Transverse colon (tissue), 4 donors: ENCODE measurements around the gene PKD1. TPM values are rescaled to one million over a fixed set of nuclear protein-coding genes. Genes with fewer than 3 reads are reported as not detected.
"Not testable (repeated sequence)": the region's sequence is repeated elsewhere in the genome, so short reads cannot be mapped to it uniquely, and the experiment has no call there.

ENCODE experiments used
- DNase-seq: peaks from one replicate; pipeline ENCODE4 v3.0.0-alpha.2; 2019
- H3K27ac ChIP-seq, 4 donors: fragments of 200-600 bp; sonication (generic); 2 replicates each; pipeline ENCODE4 v1.5.1; 2016 to 2018; ENCODE audit warnings: inconsistent platforms in 4 of 4
- H3K27me3 ChIP-seq: fragments of 200-600 bp; sonication (generic); 2 replicates; pipeline ENCODE4 v1.5.1; 2017; ENCODE audit warnings: inconsistent platforms
- H3K36me3 ChIP-seq, 4 donors: fragments of 200-600 bp; sonication (generic); 2 replicates each; pipeline ENCODE4 v1.5.1; 2017 to 2019; ENCODE audit warnings: inconsistent platforms in 4 of 4
- H3K4me1 ChIP-seq, 4 donors: fragments of 200-600 bp; sonication (generic); 2 replicates each; pipeline ENCODE4 v1.5.1; 2017 to 2020; ENCODE audit warnings: inconsistent platforms in 4 of 4
- H3K4me3 ChIP-seq, 4 donors: fragments of 200-600 bp; sonication (generic); 1 replicate in 1 of 4; 2 replicates in 3 of 4; pipeline versions ENCODE4 v1.5.1 to v1.6.1; 2017 to 2019; ENCODE audit warnings: inconsistent platforms in 4 of 4
- H3K9me3 ChIP-seq, 2 donors: fragments of 200-600 bp; sonication (generic); 2 replicates each; pipeline ENCODE4 v1.5.1; 2017 to 2019; ENCODE audit warnings: inconsistent platforms in 2 of 2
- EP300 ChIP-seq: sonication (generic); formaldehyde crosslinking; IDR thresholded peaks from one replicate; pipeline ENCODE4 v1.6.1; 2017; ENCODE audit warnings: antibody characterized with exemption, low read depth
- POLR2A ChIP-seq: fragments of 450-650 bp; IDR thresholded peaks from one replicate; pipeline ENCODE4 v1.6.1; 2016; ENCODE audit warnings: antibody characterized with exemption, mild to moderate bottlenecking, moderate library complexity
- POLR2AphosphoS5 ChIP-seq, 3 donors: sonication (generic); formaldehyde crosslinking; IDR thresholded peaks; one replicate each; pipeline ENCODE4 v1.6.1; 2016; ENCODE audit warnings: antibody characterized with exemption in 3 of 3
- WGBS, 2 donors: methylation state at CpG; one replicate each; pipeline ENCODE4 v1.1.5; 2018; ENCODE audit warnings: low coverage in 1 of 2; 5-methylcytosine and 5-hydroxymethylcytosine counted together
- in situ Hi-C, 4 donors: fragments of 200-750 bp; cut with MboI; loops; one replicate each; pipeline versions ENCODE4 v1.15.0 to v1.15.1; 2017; ENCODE audit warnings: low sequenced_read_pairs in 3 of 4, low pct_ligation_motif_present in 1 of 4, low pct_unique_long_range_greater_than_20kb in 1 of 4
- intact Hi-C: fragments of 100-400 bp; cut with DNase I; formaldehyde crosslinking; loops from one replicate; pipeline ENCODE4 v1.15.1; 2023; ENCODE audit warnings: low total_unique reads
- total RNA-seq, 4 donors: library from RNA; depleted of rRNA; stranded (reverse); fragments of >200 nt; gene quantifications; one replicate each; pipeline ENCODE4 v1.1.0, GENCODE V29; 2016
- TF ChIP-seq, protein P1 (sequence below), 5 experiments: fragments of 200-600 bp in 3 of 5; fragments of 450-650 bp in 2 of 5; sonication (generic) in 3 of 5; IDR thresholded peaks; 1 replicate in 2 of 5; 2 replicates in 3 of 5; pipeline ENCODE4 v1.5.1; 2016 to 2017; ENCODE audit warnings: antibody characterized with exemption in 5 of 5, inconsistent platforms in 3 of 5, mild to moderate bottlenecking in 2 of 5, moderate library complexity in 1 of 5

Gene PKD1
- total RNA-seq, 4 donors from 2014 or later = 131 to 1,015 (median 289) TPM

DNA sequence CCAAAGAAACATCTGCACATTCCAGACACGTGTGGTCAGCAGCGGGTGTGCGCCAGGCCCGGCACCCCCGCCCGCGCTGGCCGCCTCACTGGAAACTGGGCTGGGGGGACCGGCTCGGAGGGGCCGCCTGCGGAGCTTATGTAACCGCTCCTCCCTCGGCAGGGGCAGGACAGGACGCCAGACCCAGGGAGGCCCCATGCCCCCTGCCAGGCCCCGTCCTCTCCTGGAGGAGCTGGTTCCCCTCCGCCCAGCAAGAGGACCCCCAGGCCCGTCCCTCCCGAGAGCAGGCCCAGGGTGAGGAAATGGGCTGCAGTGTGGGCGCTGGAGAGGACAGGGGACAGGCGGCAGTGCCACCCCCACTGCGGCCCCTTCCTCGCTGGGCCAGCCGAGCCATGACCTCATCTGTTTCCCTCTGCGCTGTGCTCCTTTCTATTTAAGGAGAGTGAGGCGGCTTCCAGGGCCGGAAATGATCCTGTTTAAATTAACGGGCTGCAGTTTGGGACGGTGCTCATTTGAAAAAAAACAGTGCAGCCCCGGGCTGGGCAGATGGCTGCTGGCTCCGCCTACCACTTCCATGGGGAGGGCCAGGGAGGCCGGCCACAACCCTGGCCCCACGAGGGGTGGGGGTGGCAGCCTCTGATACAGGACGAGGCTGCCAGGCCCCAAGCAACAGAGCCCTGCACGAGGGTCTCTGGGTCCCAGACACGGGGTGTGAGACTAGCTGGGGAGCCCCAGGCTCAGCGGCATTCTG lies 10.8 kb downstream of the PKD1 start:
- peaks cover 24 to 83% (median 56%) of the 10 kb centered on the region in 4 donors for H3K4me1 ChIP-seq
- H3K27me3 ChIP-seq, H3K9me3 ChIP-seq, intact Hi-C loops, H3K36me3 ChIP-seq: not testable (repeated sequence)
- TF ChIP-seq POLR2AphosphoS5 (IDR thresholded peaks at IDR 0.05) = peak in 2 of 3 donors; percentile 15 to 19
- peak; percentile 9 for TF ChIP-seq EP300
- H3K4me3 ChIP-seq = peak overlapping the region; percentile 2 to 39 (median 17)
- peak overlapping the region; percentile 92 to 98 (median 94) for H3K27ac ChIP-seq
- 42% methylated on average over 25 of the region's 37 CpGs; no CpG with 5 or more reads in 1 of the 2 donors for WGBS, 2 donors
- DNase-seq = peak; percentile 54
- in situ Hi-C loops = loop anchor here in 1 of 4 donors (25.0 kb wide), 1 partner anchor 113 kb away; the partner anchor contains the start of genes NPW and ZNF598

DNA sequence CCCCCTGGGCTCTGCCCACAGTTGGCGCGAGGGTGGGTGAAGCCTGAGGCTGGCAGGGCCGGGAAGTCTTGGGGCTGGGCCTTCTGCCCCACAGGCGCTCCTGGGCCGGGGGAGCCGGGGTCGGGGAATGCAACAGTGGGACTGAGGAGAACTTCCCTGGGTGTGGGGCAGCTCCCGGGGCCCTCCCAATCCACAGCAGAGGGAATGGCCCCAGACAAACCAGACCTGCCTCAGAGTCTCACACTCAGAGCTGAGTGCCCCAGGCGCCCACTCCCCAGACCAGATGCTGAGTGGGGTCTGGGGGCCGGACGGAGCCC lies 11.4 kb downstream of the PKD1 start:
- peak overlapping the region; percentile 2 to 39 (median 17) for H3K4me3 ChIP-seq
- peaks cover 24 to 80% (median 55%) of the 10 kb centered on the region in 4 donors for H3K4me1 ChIP-seq
- H3K27me3 ChIP-seq, H3K9me3 ChIP-seq, H3K36me3 ChIP-seq, DNase-seq, in situ Hi-C loops, intact Hi-C loops: not testable (repeated sequence)
- H3K27ac ChIP-seq = peak overlapping the region; percentile 92 to 98 (median 94)
- 44% methylated on average over 11 of the region's 11 CpGs; no CpG with 5 or more reads in 1 of the 2 donors for WGBS, 2 donors

GRCh38 chr16:2123706-2124376 lies 11.9 kb downstream of the PKD1 start:
- in situ Hi-C loops, DNase-seq, H3K36me3 ChIP-seq, H3K27me3 ChIP-seq, H3K9me3 ChIP-seq, intact Hi-C loops: not testable (repeated sequence)
- Histone ChIP-seq H3K27ac (peak overlapping the region; percentile 92 to 98 (median 94)), H3K4me1 (peaks cover 23 to 76% (median 54%) of the 10 kb centered on the region in 4 donors), H3K4me3 (peak overlapping the region in 3 of 4 donors; percentile 16 to 39 (median 18))
- 18% methylated on average over 5 of the region's 27 CpGs; no CpG with 5 or more reads in 1 of the 2 donors for WGBS, 2 donors

DNA sequence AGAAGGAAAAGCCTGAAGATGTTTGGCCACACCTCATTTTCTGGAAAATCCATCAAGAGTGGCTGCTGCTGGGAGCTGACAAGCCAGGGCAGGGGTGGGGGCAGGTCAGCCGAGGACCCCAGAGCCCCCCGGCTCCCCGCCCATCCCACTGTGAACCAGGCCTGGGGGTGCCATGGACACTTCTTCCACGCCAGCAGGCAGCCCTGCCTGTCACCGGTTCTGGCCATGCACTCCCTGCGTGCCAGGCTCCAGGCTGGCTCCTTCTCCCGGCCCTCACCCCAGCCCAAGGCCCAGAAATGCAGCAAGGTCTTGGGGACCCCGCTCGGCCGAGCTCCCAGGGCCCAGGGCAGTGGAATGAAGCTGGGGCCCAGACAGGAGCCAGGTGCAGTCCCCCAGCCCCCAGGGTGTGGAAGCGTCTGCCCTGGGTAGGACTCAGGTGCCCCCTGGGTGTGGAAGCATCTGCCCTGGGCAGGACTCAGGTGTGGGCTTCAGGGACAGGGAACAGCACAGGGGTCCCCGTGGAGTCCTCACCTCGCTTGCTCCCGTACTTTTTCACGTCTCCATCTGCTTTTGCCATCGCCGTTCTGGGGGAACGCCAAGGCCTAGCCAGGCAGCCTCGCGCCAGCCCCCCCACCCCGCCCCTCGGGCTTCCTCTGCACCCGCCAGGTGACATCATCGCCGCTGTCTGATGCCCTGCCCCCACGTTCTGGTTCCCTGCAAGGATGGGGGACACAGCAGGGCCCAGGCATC lies 12.6 kb downstream of the PKD1 start:
- peak in 1 of 3 donors; percentile 28 for TF ChIP-seq POLR2AphosphoS5 (IDR thresholded peaks at IDR 0.05)
- 49% methylated on average over 16 of the region's 26 CpGs; no CpG with 5 or more reads in 1 of the 2 donors for WGBS, 2 donors
- intact Hi-C loops, DNase-seq, H3K9me3 ChIP-seq, H3K27me3 ChIP-seq, H3K36me3 ChIP-seq, in situ Hi-C loops: not testable (repeated sequence)
- Histone ChIP-seq H3K4me1 (peaks cover 21 to 71% (median 47%) of the 10 kb centered on the region in 4 donors), H3K4me3 (peak overlapping the region in 1 of 4 donors; percentile 7), H3K27ac (peak overlapping the region; percentile 92 to 98 (median 94))

DNA sequence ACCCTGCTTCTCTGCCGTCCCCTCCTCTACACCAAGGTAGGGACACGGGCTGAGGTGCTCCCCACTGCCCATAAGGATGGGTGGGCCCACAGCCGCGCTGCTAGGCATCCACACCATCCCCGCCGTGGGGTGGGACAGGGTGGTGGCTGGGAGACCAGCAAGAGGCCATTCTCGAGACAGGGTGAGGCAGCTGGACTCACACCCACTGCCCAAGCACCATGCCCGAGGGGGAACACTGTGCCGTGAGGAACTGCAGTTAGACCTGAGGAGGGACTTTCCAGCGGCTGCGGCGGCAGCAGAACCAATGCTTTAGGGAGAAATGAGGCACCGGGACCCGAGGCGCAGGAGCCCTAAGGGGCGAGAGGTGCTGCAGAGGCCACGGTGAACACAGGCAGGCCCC lies 13.3 kb downstream of the PKD1 start:
- 62% methylated on average over 11 of the region's 17 CpGs; no CpG with 5 or more reads in 1 of the 2 donors for WGBS, 2 donors
- TF ChIP-seq EP300 (no peak), POLR2AphosphoS5 (IDR thresholded peaks at IDR 0.05) (no peak), POLR2A (no peak)
- TF ChIP-seq, protein P1, sequence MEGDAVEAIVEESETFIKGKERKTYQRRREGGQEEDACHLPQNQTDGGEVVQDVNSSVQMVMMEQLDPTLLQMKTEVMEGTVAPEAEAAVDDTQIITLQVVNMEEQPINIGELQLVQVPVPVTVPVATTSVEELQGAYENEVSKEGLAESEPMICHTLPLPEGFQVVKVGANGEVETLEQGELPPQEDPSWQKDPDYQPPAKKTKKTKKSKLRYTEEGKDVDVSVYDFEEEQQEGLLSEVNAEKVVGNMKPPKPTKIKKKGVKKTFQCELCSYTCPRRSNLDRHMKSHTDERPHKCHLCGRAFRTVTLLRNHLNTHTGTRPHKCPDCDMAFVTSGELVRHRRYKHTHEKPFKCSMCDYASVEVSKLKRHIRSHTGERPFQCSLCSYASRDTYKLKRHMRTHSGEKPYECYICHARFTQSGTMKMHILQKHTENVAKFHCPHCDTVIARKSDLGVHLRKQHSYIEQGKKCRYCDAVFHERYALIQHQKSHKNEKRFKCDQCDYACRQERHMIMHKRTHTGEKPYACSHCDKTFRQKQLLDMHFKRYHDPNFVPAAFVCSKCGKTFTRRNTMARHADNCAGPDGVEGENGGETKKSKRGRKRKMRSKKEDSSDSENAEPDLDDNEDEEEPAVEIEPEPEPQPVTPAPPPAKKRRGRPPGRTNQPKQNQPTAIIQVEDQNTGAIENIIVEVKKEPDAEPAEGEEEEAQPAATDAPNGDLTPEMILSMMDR (IDR thresholded peaks at IDR 0.05) = no peak
- intact Hi-C loops = no loop called here
- in situ Hi-C loops = no loop called here
- peaks cover 21 to 69% (median 47%) of the 10 kb centered on the region in 4 donors for H3K4me1 ChIP-seq
- no peaks in the 10 kb centered on the region for H3K36me3 ChIP-seq
- DNase-seq = no peak
- H3K9me3 ChIP-seq = no peaks in the 10 kb centered on the region
- no peaks in the 10 kb centered on the region for H3K27me3 ChIP-seq
- peak overlapping the region in 2 of 4 donors; percentile 4 to 7 for H3K4me3 ChIP-seq
- H3K27ac ChIP-seq = peak overlapping the region; percentile 92 to 98 (median 94)
